HEK293T (cell line): ENCODE results near the gene DAD1.

Experiments
- CTCF ChIA-PET: fragments of 350-600 bp; formaldehyde crosslinking; extraction: SDS; loops from one replicate; lab custom pipeline; 2021; ENCODE audit warnings: antibody characterized with exemption, inconsistent platforms; lab: Yijun Ruan, JAX
- POLR2A ChIA-PET: fragments of 350-600 bp; formaldehyde crosslinking; extraction: SDS; loops from one replicate; lab custom pipeline; 2020; ENCODE audit warnings: antibody characterized with exemption, inconsistent platforms; lab: Yijun Ruan, JAX
- DNase-seq: peaks from one replicate; pipeline ENCODE4 v3.0.0; 2012; ENCODE audit warnings: mixed read lengths; ENCODE audit errors: extremely low spot score
- ARNT ChIP-seq: fragments of 450-650 bp; IDR thresholded peaks from 2 replicates; pipeline ENCODE4 v1.6.1; 2017; ENCODE audit warnings: mild to moderate bottlenecking
- BHLHE40 ChIP-seq: fragments of 450-650 bp; IDR thresholded peaks from 2 replicates; pipeline ENCODE4 v1.6.1; 2016; ENCODE audit warnings: mild to moderate bottlenecking, moderate library complexity, borderline replicate concordance
- CTBP1 ChIP-seq: fragments of 450-650 bp; IDR thresholded peaks from 2 replicates; pipeline ENCODE4 v1.6.1; 2016; ENCODE audit warnings: borderline replicate concordance
- ELF4 ChIP-seq: fragments of 450-650 bp; IDR thresholded peaks from 2 replicates; pipeline ENCODE4 v1.6.1; 2017; ENCODE audit warnings: antibody characterized with exemption
- FOXA1 ChIP-seq: fragments of 450-650 bp; IDR thresholded peaks from 2 replicates; pipeline ENCODE4 v1.6.1; 2016; ENCODE audit warnings: mild to moderate bottlenecking
- FOXK2 ChIP-seq: fragments of 450-650 bp; IDR thresholded peaks from 2 replicates; pipeline ENCODE4 v1.6.1; 2016; ENCODE audit warnings: mild to moderate bottlenecking
- FOXM1 ChIP-seq: fragments of 450-650 bp; IDR thresholded peaks from 2 replicates; pipeline ENCODE4 v1.6.1; 2017; ENCODE audit warnings: mild to moderate bottlenecking, borderline replicate concordance
- HDGF ChIP-seq: fragments of 450-650 bp; IDR thresholded peaks from 2 replicates; pipeline ENCODE4 v1.6.1; 2017; ENCODE audit warnings: antibody characterized with exemption, borderline replicate concordance
- L3MBTL2 ChIP-seq: fragments of 450-650 bp; conservative IDR thresholded peaks from 2 replicates; pipeline ENCODE4 v1.6.1; 2016; ENCODE audit warnings: mild to moderate bottlenecking
- LEF1 ChIP-seq: fragments of 450-650 bp; IDR thresholded peaks from 2 replicates; pipeline ENCODE4 v1.6.1; 2017; ENCODE audit warnings: mild to moderate bottlenecking, borderline replicate concordance
- NFRKB ChIP-seq: fragments of 450-650 bp; IDR thresholded peaks from 2 replicates; pipeline ENCODE4 v1.6.1; 2016; ENCODE audit warnings: mild to moderate bottlenecking, moderate library complexity
- PKNOX1 ChIP-seq: fragments of 450-650 bp; IDR thresholded peaks from 2 replicates; pipeline ENCODE4 v1.6.1; 2016
- SP1 ChIP-seq: fragments of 450-650 bp; IDR thresholded peaks from 2 replicates; pipeline ENCODE4 v1.6.1; 2017
- SUZ12 ChIP-seq: fragments of 450-650 bp; IDR thresholded peaks from 2 replicates; pipeline ENCODE4 v1.6.1; 2016; ENCODE audit warnings: mild to moderate bottlenecking
- TARDBP ChIP-seq: fragments of 450-650 bp; IDR thresholded peaks from 2 replicates; pipeline ENCODE4 v1.6.1; 2016
- ZNF384 ChIP-seq: fragments of 450-650 bp; IDR thresholded peaks from 2 replicates; pipeline ENCODE4 v1.6.1; 2016

The DAD1 gene

GRCh38 chr14:22613106-22613695 is 24.2 kb upstream of the DAD1 start:
- ChIA-PET POLR2A (interaction anchor here (1.5 kb wide), 1 partner anchor 14 kb away, joined by 6 read pairs; the partner anchor contains the start of gene ABHD4), CTCF (no interaction called here)
- TF ChIP-seq FOXK2 (no peak), L3MBTL2 (no peak), ZNF384 (no peak), CTBP1 (no peak), BHLHE40 (no peak), FOXM1 (no peak), ARNT (no peak), SUZ12 (no peak), NFRKB (no peak), FOXA1 (no peak)
- DNase-seq = no peak

- TF ChIP-seq FOXK2 (no peak), ELF4 (no peak), ZNF384 (no peak), NFRKB (no peak), PKNOX1 (no peak)
- CTCF ChIA-PET = no interaction called here
- DNase-seq = no peak
- POLR2A ChIA-PET = no interaction called here
Observed at GRCh38 chr14:22610931-22611330, 21.9 kb upstream of the DAD1 start.

- CTCF ChIA-PET = interaction anchor here (0.8 to 1.1 kb wide), 2 partner anchors 9 to 37 kb away, joined by 3 to 5 read pairs; no protein-coding TSS in a partner anchor
- POLR2A ChIA-PET = interaction anchor here (1.9 kb wide), 1 partner anchor 9 kb away, joined by 8 read pairs; the partner anchor contains the start of gene ABHD4
- no peak for TF ChIP-seq FOXK2
- TF ChIP-seq FOXA1 = no peak
- TF ChIP-seq LEF1 = no peak
- TF ChIP-seq ELF4 = no peak
- TF ChIP-seq TARDBP = no peak
- no peak for TF ChIP-seq BHLHE40
- no peak for TF ChIP-seq SP1
- TF ChIP-seq ZNF384 = no peak
- no peak for TF ChIP-seq FOXM1
- no peak for TF ChIP-seq PKNOX1
- TF ChIP-seq SUZ12 = no peak
- TF ChIP-seq HDGF = no peak
- no peak for TF ChIP-seq L3MBTL2
- TF ChIP-seq ARNT = no peak
- TF ChIP-seq NFRKB = no peak
- DNase-seq = no peak
Observed at GRCh38 chr14:22607291-22607690, 18.3 kb upstream of the DAD1 start.

GRCh38 chr14:22606380-22606779 is 17.4 kb upstream of the DAD1 start:
- no peak for TF ChIP-seq FOXA1
- TF ChIP-seq PKNOX1 = no peak
- no peak for TF ChIP-seq FOXK2
- TF ChIP-seq HDGF = no peak
- TF ChIP-seq CTBP1 = no peak
- no peak for TF ChIP-seq NFRKB
- TF ChIP-seq SP1 = no peak
- no peak for TF ChIP-seq TARDBP
- no peak for TF ChIP-seq ZNF384
- no peak for TF ChIP-seq LEF1
- no peak for TF ChIP-seq BHLHE40
- no peak for TF ChIP-seq ARNT
- CTCF ChIA-PET = no interaction called here
- POLR2A ChIA-PET = interaction anchor here (1.1 kb wide), 1 partner anchor 160 kb away, joined by 3 read pairs; the partner anchor contains the start of gene OXA1L
- no peak for DNase-seq

GRCh38 chr14:22602862-22603261 is 13.8 kb upstream of the DAD1 start:
- POLR2A ChIA-PET = no interaction called here
- no peak for DNase-seq
- CTCF ChIA-PET = no interaction called here
- TF ChIP-seq LEF1 = no peak
- no peak for TF ChIP-seq PKNOX1
- TF ChIP-seq ARNT = no peak
- no peak for TF ChIP-seq NFRKB
- TF ChIP-seq FOXK2 = no peak
- no peak for TF ChIP-seq SP1
- TF ChIP-seq ELF4 = no peak
- TF ChIP-seq FOXA1 = no peak
- TF ChIP-seq TARDBP = no peak
- TF ChIP-seq SUZ12 = no peak

- no peak for DNase-seq
Observed at GRCh38 chr14:22601996-22602395, 13.0 kb upstream of the DAD1 start.

More at GRCh38 chr14:22601996-22602395, 13.0 kb upstream of the DAD1 start:
- POLR2A ChIA-PET = no interaction called here
- TF ChIP-seq FOXM1 = no peak
- TF ChIP-seq FOXK2 = no peak
- TF ChIP-seq CTBP1 = no peak
- no peak for TF ChIP-seq HDGF
- TF ChIP-seq L3MBTL2 = no peak
- TF ChIP-seq PKNOX1 = no peak
- no peak for TF ChIP-seq ELF4
- TF ChIP-seq BHLHE40 = no peak
- TF ChIP-seq TARDBP = no peak
- TF ChIP-seq NFRKB = no peak
- no peak for TF ChIP-seq ZNF384
- TF ChIP-seq ARNT = no peak
- TF ChIP-seq LEF1 = no peak
- CTCF ChIA-PET = no interaction called here
